ENCODE measurements around the gene BEST2. TPM values are rescaled to one million over a fixed set of nuclear protein-coding genes. Genes with fewer than 3 reads are reported as not detected.

Gene BEST2
- total RNA-seq, 1 experiment from 2014 or later: not detected

DNA sequence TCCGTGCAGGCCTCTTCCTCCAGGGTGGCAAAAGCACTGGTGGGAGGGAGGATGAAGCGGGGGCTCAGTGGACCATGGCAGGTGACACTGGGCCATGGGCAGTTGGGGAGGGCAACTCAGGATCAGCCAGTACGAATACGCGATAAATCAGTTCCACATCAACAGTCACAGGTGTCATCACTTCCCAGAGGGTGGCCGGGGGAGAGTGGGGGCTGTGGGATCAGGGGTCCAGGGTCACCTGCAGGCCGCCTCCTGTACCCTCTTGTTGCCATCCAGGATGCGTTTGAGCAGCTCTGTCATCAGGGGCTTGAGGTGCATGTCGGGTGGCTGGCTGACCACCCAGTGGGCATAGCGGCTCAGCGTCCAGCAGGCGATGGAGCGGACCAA, 45.3 kb upstream of the BEST2 start:
- no peak overlapping the region for H3K27ac ChIP-seq (ENCODE audit: low read length)
- peaks cover 10% of the 10 kb centered on the region for H3K36me3 ChIP-seq (ENCODE audit: control insufficient read depth, insufficient read depth, low read length)
- in situ Hi-C loops (cut with HindIII; ENCODE audit: low pct_unique_long_range_greater_than_20kb, low sequenced_read_pairs): no loop called here
- no peak for TF ChIP-seq SIN3A (IDR thresholded peaks at IDR 0.05; ENCODE audit: borderline replicate concordance, insufficient read depth, low read depth, low read length)
- TF ChIP-seq POLR2AphosphoS5 (IDR thresholded peaks at IDR 0.05; ENCODE audit: low read depth, low read length): no peak
- TF ChIP-seq, protein P1, sequence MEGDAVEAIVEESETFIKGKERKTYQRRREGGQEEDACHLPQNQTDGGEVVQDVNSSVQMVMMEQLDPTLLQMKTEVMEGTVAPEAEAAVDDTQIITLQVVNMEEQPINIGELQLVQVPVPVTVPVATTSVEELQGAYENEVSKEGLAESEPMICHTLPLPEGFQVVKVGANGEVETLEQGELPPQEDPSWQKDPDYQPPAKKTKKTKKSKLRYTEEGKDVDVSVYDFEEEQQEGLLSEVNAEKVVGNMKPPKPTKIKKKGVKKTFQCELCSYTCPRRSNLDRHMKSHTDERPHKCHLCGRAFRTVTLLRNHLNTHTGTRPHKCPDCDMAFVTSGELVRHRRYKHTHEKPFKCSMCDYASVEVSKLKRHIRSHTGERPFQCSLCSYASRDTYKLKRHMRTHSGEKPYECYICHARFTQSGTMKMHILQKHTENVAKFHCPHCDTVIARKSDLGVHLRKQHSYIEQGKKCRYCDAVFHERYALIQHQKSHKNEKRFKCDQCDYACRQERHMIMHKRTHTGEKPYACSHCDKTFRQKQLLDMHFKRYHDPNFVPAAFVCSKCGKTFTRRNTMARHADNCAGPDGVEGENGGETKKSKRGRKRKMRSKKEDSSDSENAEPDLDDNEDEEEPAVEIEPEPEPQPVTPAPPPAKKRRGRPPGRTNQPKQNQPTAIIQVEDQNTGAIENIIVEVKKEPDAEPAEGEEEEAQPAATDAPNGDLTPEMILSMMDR (IDR thresholded peaks at IDR 0.05): no peak
- TF ChIP-seq, protein P2, sequence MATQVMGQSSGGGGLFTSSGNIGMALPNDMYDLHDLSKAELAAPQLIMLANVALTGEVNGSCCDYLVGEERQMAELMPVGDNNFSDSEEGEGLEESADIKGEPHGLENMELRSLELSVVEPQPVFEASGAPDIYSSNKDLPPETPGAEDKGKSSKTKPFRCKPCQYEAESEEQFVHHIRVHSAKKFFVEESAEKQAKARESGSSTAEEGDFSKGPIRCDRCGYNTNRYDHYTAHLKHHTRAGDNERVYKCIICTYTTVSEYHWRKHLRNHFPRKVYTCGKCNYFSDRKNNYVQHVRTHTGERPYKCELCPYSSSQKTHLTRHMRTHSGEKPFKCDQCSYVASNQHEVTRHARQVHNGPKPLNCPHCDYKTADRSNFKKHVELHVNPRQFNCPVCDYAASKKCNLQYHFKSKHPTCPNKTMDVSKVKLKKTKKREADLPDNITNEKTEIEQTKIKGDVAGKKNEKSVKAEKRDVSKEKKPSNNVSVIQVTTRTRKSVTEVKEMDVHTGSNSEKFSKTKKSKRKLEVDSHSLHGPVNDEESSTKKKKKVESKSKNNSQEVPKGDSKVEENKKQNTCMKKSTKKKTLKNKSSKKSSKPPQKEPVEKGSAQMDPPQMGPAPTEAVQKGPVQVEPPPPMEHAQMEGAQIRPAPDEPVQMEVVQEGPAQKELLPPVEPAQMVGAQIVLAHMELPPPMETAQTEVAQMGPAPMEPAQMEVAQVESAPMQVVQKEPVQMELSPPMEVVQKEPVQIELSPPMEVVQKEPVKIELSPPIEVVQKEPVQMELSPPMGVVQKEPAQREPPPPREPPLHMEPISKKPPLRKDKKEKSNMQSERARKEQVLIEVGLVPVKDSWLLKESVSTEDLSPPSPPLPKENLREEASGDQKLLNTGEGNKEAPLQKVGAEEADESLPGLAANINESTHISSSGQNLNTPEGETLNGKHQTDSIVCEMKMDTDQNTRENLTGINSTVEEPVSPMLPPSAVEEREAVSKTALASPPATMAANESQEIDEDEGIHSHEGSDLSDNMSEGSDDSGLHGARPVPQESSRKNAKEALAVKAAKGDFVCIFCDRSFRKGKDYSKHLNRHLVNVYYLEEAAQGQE (IDR thresholded peaks at IDR 0.05; ENCODE audit: insufficient read depth in 1 of 2, low read depth in 2 of 2, low read length in 1 of 2): no peak
- TF ChIP-seq TCF7L2 (IDR thresholded peaks at IDR 0.05; ENCODE audit: low read depth, low read length): no peak
- no TSS peak for BruUV-seq (replicated peaks)
- CTCF ChIA-PET: no interaction called here
- DNase-seq (ENCODE audit: low read depth, low spot score) (no peak), ATAC-seq (no peak; the same call in 1 of the 2 replicates)
- H3K4me3 ChIP-seq (ENCODE audit: low read depth in 2 of 2, low read length in 2 of 2): no peak overlapping the region
- intact Hi-C loops (cut with micrococcal nuclease; ENCODE audit: unreplicated experiment): no loop called here
- H3K27me3 ChIP-seq (ENCODE audit: control insufficient read depth, insufficient read depth, low read length): no peaks in the 10 kb centered on the region
- POLR2A ChIA-PET: no interaction called here
- H3K9me3 ChIP-seq (ENCODE audit: control insufficient read depth, insufficient read depth, low read depth, low read length): no peaks in the 10 kb centered on the region
- H3K4me1 ChIP-seq (ENCODE audit: control insufficient read depth, insufficient read depth, low read length): no peaks in the 10 kb centered on the region

DNA sequence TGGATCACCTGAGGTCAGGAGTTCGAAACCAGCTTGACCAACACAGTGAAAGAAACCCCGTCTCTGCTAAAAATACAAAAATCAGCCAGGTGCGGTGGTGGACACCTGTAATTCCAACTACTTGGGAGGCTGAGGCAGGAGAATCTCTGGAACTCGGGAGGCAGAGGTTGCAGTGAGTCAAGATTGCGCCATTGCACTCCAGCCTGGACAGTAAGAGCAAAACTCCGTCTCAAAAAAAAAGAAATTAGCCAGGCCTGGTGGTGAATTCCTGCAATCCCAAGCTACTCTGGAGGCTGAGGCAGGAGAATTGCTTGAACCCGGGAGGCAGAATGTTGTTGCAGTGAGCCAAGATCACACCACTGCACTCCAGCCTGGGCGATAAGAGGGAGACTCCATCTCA, 43.0 kb upstream of the BEST2 start:
- no peak overlapping the region for H3K27ac ChIP-seq (ENCODE audit: low read length)
- ATAC-seq (no peak), DNase-seq (ENCODE audit: low read depth, low spot score) (no peak)
- POLR2A ChIA-PET: no interaction called here
- H3K4me1 ChIP-seq (ENCODE audit: control insufficient read depth, insufficient read depth, low read length): no peaks in the 10 kb centered on the region
- intact Hi-C loops (cut with micrococcal nuclease; ENCODE audit: unreplicated experiment) (no loop called here), in situ Hi-C loops (cut with HindIII; ENCODE audit: low pct_unique_long_range_greater_than_20kb, low sequenced_read_pairs) (no loop called here)
- H3K4me3 ChIP-seq (ENCODE audit: low read depth in 2 of 2, low read length in 2 of 2): no peak overlapping the region
- H3K9me3 ChIP-seq (ENCODE audit: control insufficient read depth, insufficient read depth, low read depth, low read length): no peaks in the 10 kb centered on the region
- peaks cover 8% of the 10 kb centered on the region for H3K36me3 ChIP-seq (ENCODE audit: control insufficient read depth, insufficient read depth, low read length)
- TF ChIP-seq, protein P2 (IDR thresholded peaks at IDR 0.05; ENCODE audit: insufficient read depth in 1 of 2, low read depth in 2 of 2, low read length in 1 of 2): no peak
- TF ChIP-seq SIN3A (IDR thresholded peaks at IDR 0.05; ENCODE audit: borderline replicate concordance, insufficient read depth, low read depth, low read length) (no peak), TCF7L2 (IDR thresholded peaks at IDR 0.05; ENCODE audit: low read depth, low read length) (no peak), POLR2AphosphoS5 (IDR thresholded peaks at IDR 0.05; ENCODE audit: low read depth, low read length) (no peak)
- TF ChIP-seq, protein P1 (IDR thresholded peaks at IDR 0.05): no peak
- BruUV-seq (replicated peaks): no TSS peak
- no peaks in the 10 kb centered on the region for H3K27me3 ChIP-seq (ENCODE audit: control insufficient read depth, insufficient read depth, low read length)
- CTCF ChIA-PET: interaction anchor here (0.9 kb wide), 1 partner anchor 16 kb away, joined by 5 read pairs; no protein-coding TSS in a partner anchor

All from Panc1 (cell line).